Lung (tissue), 13 donors: ENCODE measurements around the gene DOCK2. TPM values are rescaled to one million over a fixed set of nuclear protein-coding genes. Genes with fewer than 3 reads are reported as not detected.

ENCODE experiments used
- ATAC-seq: fragments of 200-7000 bp; cut with Tn5 transposase; one replicate; pipeline ENCODE4 v1.9.1; 2020; ENCODE audit warnings: moderate number of reproducible peaks; ENCODE audit not compliant: insufficient read depth, low FRiP score
- DNase-seq, 3 donors: peaks; one replicate each; pipeline ENCODE4 v3.0.0-alpha.2; 2013 to 2017
- H3K27ac ChIP-seq, 2 donors: one replicate each; pipeline ENCODE4 v1.5.1; 2013; ENCODE audit warnings: mild to moderate bottlenecking in 2 of 2, moderate library complexity in 2 of 2, control low read depth in 1 of 2, inconsistent platforms in 1 of 2, low read depth in 1 of 2, low read length in 1 of 2
- H3K27me3 ChIP-seq, 3 donors: one replicate each; pipeline ENCODE4 v1.5.1; 2013; ENCODE audit warnings: low read length in 2 of 3; ENCODE audit not compliant: control insufficient read depth in 3 of 3, insufficient read depth in 3 of 3
- H3K36me3 ChIP-seq, 4 donors: one replicate each; pipeline ENCODE4 v1.5.1; 2013; ENCODE audit warnings: low read length in 4 of 4, mild to moderate bottlenecking in 1 of 4, moderate library complexity in 1 of 4; ENCODE audit not compliant: control insufficient read depth in 4 of 4, insufficient read depth in 4 of 4
- H3K4me1 ChIP-seq, 5 donors: one replicate each; pipeline ENCODE4 v1.5.1; 2013; ENCODE audit warnings: low read length in 5 of 5, mild to moderate bottlenecking in 2 of 5, moderate library complexity in 1 of 5; ENCODE audit not compliant: control insufficient read depth in 5 of 5, insufficient read depth in 5 of 5
- H3K4me3 ChIP-seq: one replicate; pipeline ENCODE4 v1.5.1; 2013; ENCODE audit warnings: mild to moderate bottlenecking, control low read depth, moderate library complexity
- H3K9ac ChIP-seq, 2 donors: one replicate each; pipeline ENCODE4 v1.5.1; 2013; ENCODE audit warnings: low read length in 2 of 2, control low read depth in 1 of 2; ENCODE audit not compliant: insufficient read depth in 1 of 2
- H3K9me3 ChIP-seq, 4 donors: one replicate each; pipeline ENCODE4 v1.5.1; 2013; ENCODE audit warnings: low read length in 3 of 4, mild to moderate bottlenecking in 1 of 4, moderate library complexity in 1 of 4; ENCODE audit not compliant: control insufficient read depth in 4 of 4, insufficient read depth in 3 of 4
- WGBS, 2 donors: extraction: QIAGEN DNeasy Blood & Tissue Kit; methylation state at CpG; one replicate each; pipeline ENCODE4 v1.1.7; 2013; 5-methylcytosine and 5-hydroxymethylcytosine counted together
- polyA plus RNA-seq, 2 donors: library from polyadenylated mRNA; stranded (reverse); fragments of 200-250 nt; gene quantifications; one replicate each; pipeline ENCODE4 v1.2.1, GENCODE V29; 2013
- small RNA-seq: library from RNA; depleted of rRNA; stranded (forward); fragments of <200 nt; gene quantifications from one replicate; pipeline ENCODE3, GENCODE V24; 2014; ENCODE audit warnings: low replicate concordance
- total RNA-seq, 2 donors: library from RNA; depleted of rRNA in 1 of 2; stranded (reverse); fragments of >200 nt in 1 of 2; gene quantifications; one replicate each; pipeline ENCODE4 v1.2.1, GENCODE V29; 2014 to 2021
- TF ChIP-seq, protein P1 (sequence below): IDR thresholded peaks from 2 replicates; pipeline ENCODE4 v1.5.1; 2012; ENCODE audit warnings: mild to moderate bottlenecking; ENCODE audit errors: control extremely low read depth, extremely low read depth
- donor health status: control.
- donor health status: control.
- donor health status: Bipolar disorder and iron deficiency.
- donor health status: healthy.
- donor health status: DM: yes; HTN: yes; CAD: no.

The DOCK2 gene
- total and polyA plus RNA-seq, 4 donors, result 9.6 to 66.6 (median 43.4) TPM

- TF ChIP-seq, protein P1, sequence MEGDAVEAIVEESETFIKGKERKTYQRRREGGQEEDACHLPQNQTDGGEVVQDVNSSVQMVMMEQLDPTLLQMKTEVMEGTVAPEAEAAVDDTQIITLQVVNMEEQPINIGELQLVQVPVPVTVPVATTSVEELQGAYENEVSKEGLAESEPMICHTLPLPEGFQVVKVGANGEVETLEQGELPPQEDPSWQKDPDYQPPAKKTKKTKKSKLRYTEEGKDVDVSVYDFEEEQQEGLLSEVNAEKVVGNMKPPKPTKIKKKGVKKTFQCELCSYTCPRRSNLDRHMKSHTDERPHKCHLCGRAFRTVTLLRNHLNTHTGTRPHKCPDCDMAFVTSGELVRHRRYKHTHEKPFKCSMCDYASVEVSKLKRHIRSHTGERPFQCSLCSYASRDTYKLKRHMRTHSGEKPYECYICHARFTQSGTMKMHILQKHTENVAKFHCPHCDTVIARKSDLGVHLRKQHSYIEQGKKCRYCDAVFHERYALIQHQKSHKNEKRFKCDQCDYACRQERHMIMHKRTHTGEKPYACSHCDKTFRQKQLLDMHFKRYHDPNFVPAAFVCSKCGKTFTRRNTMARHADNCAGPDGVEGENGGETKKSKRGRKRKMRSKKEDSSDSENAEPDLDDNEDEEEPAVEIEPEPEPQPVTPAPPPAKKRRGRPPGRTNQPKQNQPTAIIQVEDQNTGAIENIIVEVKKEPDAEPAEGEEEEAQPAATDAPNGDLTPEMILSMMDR, result no peak
- H3K27ac ChIP-seq, result no peak overlapping the region
- H3K27me3 ChIP-seq, result no peaks in the 10 kb centered on the region
- no peak for DNase-seq
- no peaks in the 10 kb centered on the region for H3K36me3 ChIP-seq
- WGBS, 2 donors, result 80 to 90% methylated on average over 3 of the region's 3 CpGs
- H3K9me3 ChIP-seq, result peaks cover 0 to 9% (median 0%) of the 10 kb centered on the region in 4 donors
- no peak overlapping the region for H3K9ac ChIP-seq
- no peaks in the 10 kb centered on the region for H3K4me1 ChIP-seq
- ATAC-seq, result no peak
- no peak overlapping the region for H3K4me3 ChIP-seq
Measured at GRCh38 chr5:170131235-170131634, 494.2 kb downstream of the DOCK2 start.

DNA sequence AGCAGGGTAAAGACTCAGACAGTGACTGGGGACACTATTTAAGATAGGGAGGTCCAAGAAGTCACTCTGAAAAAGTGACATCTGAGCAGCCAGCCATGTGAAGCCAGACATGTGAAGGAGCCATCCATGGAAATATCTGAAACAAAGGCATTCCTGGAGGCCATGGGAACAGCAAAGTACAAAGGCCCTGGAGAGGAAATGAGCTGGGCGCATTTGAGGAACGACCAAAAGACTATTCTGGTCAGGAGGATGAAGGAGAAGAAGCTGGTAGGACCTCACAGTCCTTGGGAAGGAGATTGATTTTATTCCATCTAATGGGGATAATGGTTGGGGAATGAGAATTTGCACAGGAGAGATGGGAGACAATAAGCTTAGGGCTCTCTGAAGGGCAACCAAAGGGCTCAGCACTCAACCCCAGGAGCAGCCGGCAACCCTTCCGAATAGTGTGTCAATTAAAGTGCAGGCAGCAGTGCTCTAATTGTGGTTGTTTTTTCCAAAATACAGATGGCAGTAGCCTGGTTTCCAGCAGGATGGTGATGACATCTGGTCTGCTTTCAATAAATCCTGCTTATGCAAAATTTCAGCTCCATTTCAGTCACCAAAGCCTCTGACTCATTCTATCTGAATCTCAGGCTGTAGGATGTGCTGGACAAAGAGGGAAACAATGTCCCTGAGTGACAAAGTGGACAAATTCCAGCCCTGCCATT, 495.3 kb downstream of the DOCK2 start:
- no peak overlapping the region for H3K9ac ChIP-seq
- ATAC-seq (no peak), DNase-seq (no peak)
- no peak overlapping the region for H3K4me3 ChIP-seq
- 70 to 71% methylated on average over 4 of the region's 4 CpGs for WGBS, 2 donors
- H3K27ac ChIP-seq, result no peak overlapping the region
- no peaks in the 10 kb centered on the region for H3K27me3 ChIP-seq
- peaks cover 0 to 4% (median 0%) of the 10 kb centered on the region in 4 donors for H3K9me3 ChIP-seq
- H3K36me3 ChIP-seq, result no peaks in the 10 kb centered on the region
- TF ChIP-seq, protein P1, result no peak
- no peaks in the 10 kb centered on the region for H3K4me1 ChIP-seq

Small RNAs within 50 kb of the gene (small RNA-seq; reads per million reads assigned to genes)
- gene MIR378E, result not detected

Other genes starting within 250 kb of the DOCK2 start
- gene SPDL1, start 53.5 kb upstream of the DOCK2 start, total RNA-seq, result 10 to 100 TPM; 10.9 to 13.4 TPM
- gene SPDL1, start 53.5 kb upstream of the DOCK2 start, polyA plus RNA-seq, result 1 to 10 TPM; 4.3 to 6.3 TPM